ENCODE results near the gene TDRD3.

DNA sequence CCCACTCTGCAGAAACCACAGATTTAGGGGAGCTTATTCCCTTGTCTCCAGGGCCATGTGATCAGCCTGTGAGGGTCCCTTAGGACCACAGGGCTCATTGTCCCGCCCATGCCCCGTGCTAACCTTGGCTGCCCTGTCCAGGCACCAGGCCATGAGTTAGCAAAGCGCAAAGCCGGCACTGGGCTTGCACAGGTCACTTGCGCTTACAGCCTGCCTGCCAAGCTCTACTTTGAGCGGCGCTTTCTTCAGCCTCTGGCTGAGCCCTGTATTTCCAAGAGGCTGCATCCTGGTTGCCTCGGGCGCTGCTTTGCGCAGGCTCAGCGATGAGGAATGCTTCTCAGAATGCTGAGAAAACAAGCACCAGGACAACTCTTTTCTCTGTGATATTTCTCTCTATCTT is 188.0 kb downstream of the TDRD3 start:
- TF ChIP-seq CTCF (IDR thresholded peaks at IDR 0.05), result no peak
- TF ChIP-seq POLR2A (IDR thresholded peaks at IDR 0.05), result no peak
